ENCODE results near the gene MAST3. TPM values are rescaled to one million over a fixed set of nuclear protein-coding genes. Genes with fewer than 3 reads are reported as not detected.

Gene MAST3
- total and polyA plus RNA-seq, 8 donors: 13.7 to 27.5 (median 23.6) TPM

- Histone ChIP-seq H3K4me3 (no peak overlapping the region), H3K36me3 (peaks cover 0 to 63% (median 22%) of the 10 kb centered on the region in 3 donors), H3K27me3 (no peaks in the 10 kb centered on the region), H3K27ac (no peak overlapping the region), H3K9me3 (no peaks in the 10 kb centered on the region), H3K4me1 (no peaks in the 10 kb centered on the region)
- 95 to 96% methylated on average over 19 of the region's 19 CpGs for WGBS, 2 donors
- ATAC-seq (no peak), DNase-seq (peak in 1 of 6 donors; percentile 12), FAIRE-seq (no peak)
- TF ChIP-seq CTCF (IDR thresholded peaks at IDR 0.05): no peak
- intact Hi-C loops (cut with DNase I): no loop called here
These were observed 47.9 kb downstream of the MAST3 start for GRCh38 chr19:18145391-18145999.

GRCh38 chr19:18147396-18147795, 49.8 kb downstream of the MAST3 start:
- FAIRE-seq (no peak), DNase-seq (peak in 1 of 6 donors; percentile 16), ATAC-seq (no peak)
- TF ChIP-seq CTCF (IDR thresholded peaks at IDR 0.05): no peak
- intact Hi-C loops (cut with DNase I): no loop called here
- Histone ChIP-seq H3K27me3 (no peaks in the 10 kb centered on the region), H3K27ac (no peak overlapping the region), H3K36me3 (peaks cover 0 to 48% (median 14%) of the 10 kb centered on the region in 3 donors), H3K4me1 (peaks cover 0 to 5% (median 4%) of the 10 kb centered on the region in 3 donors), H3K4me3 (no peak overlapping the region), H3K9me3 (no peaks in the 10 kb centered on the region)
- WGBS, 2 donors: 92 to 93% methylated on average over 13 of the region's 13 CpGs

GRCh38 chr19:18149596-18149975, 52.0 kb downstream of the MAST3 start:
- DNase-seq (no peak), ATAC-seq (no peak), FAIRE-seq (no peak)
- intact Hi-C loops (cut with DNase I): no loop called here
- TF ChIP-seq CTCF (IDR thresholded peaks at IDR 0.05): no peak
- Histone ChIP-seq H3K36me3 (peaks cover 0 to 26% (median 7%) of the 10 kb centered on the region in 3 donors), H3K4me1 (peaks cover 0 to 10% (median 5%) of the 10 kb centered on the region in 3 donors), H3K9me3 (no peaks in the 10 kb centered on the region), H3K27me3 (no peaks in the 10 kb centered on the region), H3K27ac (no peak overlapping the region), H3K4me3 (no peak overlapping the region)
- 85 to 86% methylated on average over 16 of the region's 16 CpGs for WGBS, 2 donors

- H3K4me3 ChIP-seq: no peak overlapping the region
- H3K27me3 ChIP-seq: no peaks in the 10 kb centered on the region
- no peak overlapping the region for H3K27ac ChIP-seq
- no peaks in the 10 kb centered on the region for H3K9me3 ChIP-seq
- DNase-seq (peak in 3 of 6 donors; percentile 38 to 56 (median 54)), FAIRE-seq (no peak), ATAC-seq (no peak)
- H3K4me1 ChIP-seq: peaks cover 2 to 10% (median 5%) of the 10 kb centered on the region in 3 donors
- peaks cover 0 to 12% (median 0%) of the 10 kb centered on the region in 3 donors for H3K36me3 ChIP-seq
- 56% methylated on average over 18 of the region's 18 CpGs for WGBS, 2 donors
- TF ChIP-seq CTCF (IDR thresholded peaks at IDR 0.05): no peak
- intact Hi-C loops (cut with DNase I): no loop called here
These were observed 53.4 kb downstream of the MAST3 start for GRCh38 chr19:18150776-18151624.

Data from pancreas (tissue), 10 donors.